Activated naive CD4-positive, alpha-beta T cell treated with anti-CD3 and anti-CD28 coated beads, Interleukin-2, amount 50 U/mL, for 24 hours (primary cell): Measurements from ENCODE around the gene RSPO4.

Experiments
- H3K27ac Mint-ChIP-seq: one replicate; pipeline ENCODE4 v1.8.0; 2021; ENCODE audit warnings: mild to moderate bottlenecking, mixed read lengths
- H3K27me3 Mint-ChIP-seq: one replicate; pipeline ENCODE4 v1.8.0; 2021; ENCODE audit warnings: mixed read lengths
- H3K36me3 Mint-ChIP-seq: one replicate; pipeline ENCODE4 v1.8.0; 2021; ENCODE audit warnings: mixed read lengths
- H3K4me1 Mint-ChIP-seq: one replicate; pipeline ENCODE4 v1.8.0; 2021; ENCODE audit warnings: mixed read lengths
- H3K4me3 Mint-ChIP-seq: one replicate; pipeline ENCODE4 v1.8.0; 2021; ENCODE audit warnings: mild to moderate bottlenecking, mixed read lengths
- H3K9me3 Mint-ChIP-seq: one replicate; pipeline ENCODE4 v1.8.0; 2021; ENCODE audit warnings: mixed read lengths

Gene RSPO4

DNA sequence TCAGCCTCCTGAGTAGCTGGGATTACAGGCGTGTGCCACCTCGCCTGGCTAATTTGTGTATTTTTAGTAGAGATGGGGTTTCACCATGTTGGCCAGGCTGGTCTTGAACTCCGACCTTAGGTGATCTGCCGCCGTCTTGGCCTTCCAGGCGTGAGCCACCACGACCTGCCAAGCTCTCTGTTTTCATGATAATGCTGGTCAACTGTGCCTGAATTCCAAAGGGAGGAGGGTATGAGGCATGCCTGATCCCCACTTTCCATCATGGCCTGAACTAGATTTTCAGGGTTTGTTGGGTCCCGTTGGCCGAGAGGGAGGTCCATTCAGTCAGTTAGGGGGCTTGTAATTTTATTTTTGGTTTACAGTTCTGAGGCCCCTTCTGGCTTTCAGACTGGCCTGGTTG lies 58.0 kb downstream of the RSPO4 start:
- Mint-ChIP-seq H3K4me3 (no peak overlapping the region), H3K9me3 (no peaks in the 10 kb centered on the region), H3K36me3 (no peaks in the 10 kb centered on the region), H3K4me1 (no peaks in the 10 kb centered on the region), H3K27me3 (peaks cover 9% of the 10 kb centered on the region), H3K27ac (no peak overlapping the region)

DNA sequence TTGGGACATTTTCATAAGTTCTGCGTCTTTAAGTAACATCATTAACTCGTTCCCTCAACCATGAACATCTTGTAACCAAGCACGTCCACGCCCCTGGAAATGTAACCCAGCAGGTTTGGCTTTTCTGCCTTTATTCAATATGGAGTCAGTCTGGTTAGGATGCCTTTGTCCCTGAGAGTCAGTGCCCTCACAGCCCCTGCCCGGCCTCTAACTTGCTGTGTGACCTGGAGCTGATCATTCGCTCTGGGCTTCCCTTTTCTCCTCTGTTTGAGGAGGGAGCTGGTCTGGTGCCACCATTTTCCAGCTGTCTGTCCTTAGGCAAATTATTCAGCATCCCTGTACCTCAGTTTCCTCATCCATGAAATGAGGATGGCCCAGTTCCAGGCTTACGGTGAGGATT lies 59.5 kb downstream of the RSPO4 start:
- Mint-ChIP-seq H3K4me1 (no peaks in the 10 kb centered on the region), H3K27ac (no peak overlapping the region), H3K36me3 (no peaks in the 10 kb centered on the region), H3K27me3 (peaks cover 4% of the 10 kb centered on the region), H3K4me3 (no peak overlapping the region), H3K9me3 (no peaks in the 10 kb centered on the region)

DNA sequence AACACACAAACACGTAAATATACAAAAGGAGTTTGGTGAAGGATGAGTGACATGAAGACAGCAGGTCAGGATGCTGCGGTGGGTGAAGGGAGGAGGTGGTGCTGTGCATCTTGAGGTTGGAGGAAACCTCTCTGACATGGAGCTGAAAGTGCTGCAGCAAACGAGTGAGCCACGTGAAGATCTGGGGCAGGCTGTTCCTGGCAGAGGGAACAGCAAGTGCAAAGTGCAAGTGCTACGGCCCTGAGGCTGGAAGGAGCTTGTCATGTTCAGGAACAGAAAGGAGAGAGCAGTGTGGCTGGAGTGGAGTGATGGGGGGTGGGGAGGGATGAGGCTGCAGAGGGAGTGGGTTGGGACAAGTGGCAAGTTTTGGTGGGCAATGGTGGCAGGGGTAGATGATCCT lies 61.2 kb downstream of the RSPO4 start:
- Mint-ChIP-seq H3K36me3 (no peaks in the 10 kb centered on the region), H3K27ac (no peak overlapping the region), H3K4me1 (no peaks in the 10 kb centered on the region), H3K9me3 (no peaks in the 10 kb centered on the region), H3K27me3 (no peaks in the 10 kb centered on the region), H3K4me3 (no peak overlapping the region)

DNA sequence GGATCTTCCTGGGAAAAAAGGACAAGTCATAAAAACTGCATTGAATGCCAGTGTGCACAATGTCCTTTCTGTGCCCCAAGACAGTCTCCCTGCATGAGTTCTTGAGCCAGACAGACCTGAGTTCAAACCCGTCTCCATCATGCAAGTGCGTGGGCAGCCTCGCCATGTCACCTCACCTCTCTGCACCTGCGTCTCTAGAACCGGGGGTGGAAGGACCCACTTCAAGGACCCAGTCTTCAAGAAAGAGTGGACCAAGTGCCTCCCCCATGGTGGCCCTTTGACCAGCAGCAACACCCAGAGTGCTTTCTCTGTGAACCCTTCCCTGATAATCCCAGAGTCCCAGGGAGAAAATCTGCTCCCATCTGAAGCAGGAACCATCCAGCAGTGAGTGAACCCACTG lies 62.5 kb downstream of the RSPO4 start:
- H3K27ac Mint-ChIP-seq, result no peak overlapping the region
- no peaks in the 10 kb centered on the region for H3K27me3 Mint-ChIP-seq
- no peaks in the 10 kb centered on the region for H3K36me3 Mint-ChIP-seq
- H3K4me3 Mint-ChIP-seq, result no peak overlapping the region
- H3K9me3 Mint-ChIP-seq, result no peaks in the 10 kb centered on the region
- H3K4me1 Mint-ChIP-seq, result no peaks in the 10 kb centered on the region

DNA sequence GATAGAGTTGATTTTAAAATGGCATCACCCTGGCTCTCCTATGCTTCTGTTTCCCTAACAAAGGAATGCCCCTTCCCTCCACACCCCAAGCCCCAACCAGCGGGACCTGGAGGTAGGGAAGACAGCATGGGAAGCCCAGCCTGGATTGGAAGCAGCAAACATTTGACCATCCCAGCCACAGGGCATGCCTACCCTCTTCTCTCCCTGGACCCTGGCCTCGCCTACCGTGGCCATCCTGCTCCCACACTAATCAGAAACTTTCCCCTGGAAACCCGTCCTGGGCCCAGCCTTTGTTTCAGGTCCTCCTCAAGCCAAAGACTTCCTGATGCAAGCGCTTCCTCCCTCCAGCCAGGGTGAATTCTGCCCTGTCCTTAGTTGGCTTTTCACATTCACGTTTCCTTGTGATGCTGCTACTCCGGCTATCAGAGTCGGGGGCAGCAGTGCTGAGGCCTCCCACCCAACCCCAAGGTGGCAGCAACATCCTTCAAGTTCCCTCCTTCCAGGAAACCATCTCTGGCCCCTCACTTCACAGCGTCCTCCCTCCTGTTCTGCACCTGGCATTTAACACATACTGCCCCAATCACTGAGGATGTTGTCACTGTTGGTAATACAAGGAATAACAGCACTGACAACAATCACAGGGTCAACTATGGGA lies 67.8 kb downstream of the RSPO4 start:
- Mint-ChIP-seq H3K4me1 (no peaks in the 10 kb centered on the region), H3K36me3 (peaks cover 1% of the 10 kb centered on the region), H3K4me3 (no peak overlapping the region), H3K27ac (no peak overlapping the region), H3K27me3 (no peaks in the 10 kb centered on the region), H3K9me3 (peaks cover 5% of the 10 kb centered on the region)

DNA sequence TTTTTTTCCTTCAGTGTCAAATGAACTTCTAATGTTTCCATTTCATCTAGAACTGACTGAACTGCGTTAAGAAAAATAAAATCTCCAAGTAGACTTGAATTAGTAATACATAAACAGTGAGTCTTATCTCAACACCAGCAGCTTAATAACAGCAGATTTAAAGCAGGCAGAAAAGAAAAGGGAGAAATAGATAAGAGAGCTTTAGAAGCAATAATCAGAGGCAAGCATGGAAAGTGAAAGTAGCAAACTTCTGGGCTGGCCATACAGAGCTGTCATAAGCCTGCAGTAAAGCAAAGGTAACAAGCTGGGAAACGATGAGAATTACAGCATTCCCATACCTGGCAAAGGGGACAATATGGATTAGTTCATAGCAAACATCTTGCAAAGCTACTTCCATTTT lies 69.1 kb downstream of the RSPO4 start:
- no peaks in the 10 kb centered on the region for H3K27me3 Mint-ChIP-seq
- H3K36me3 Mint-ChIP-seq, result peaks cover 1% of the 10 kb centered on the region
- H3K27ac Mint-ChIP-seq, result no peak overlapping the region
- H3K4me3 Mint-ChIP-seq, result no peak overlapping the region
- H3K9me3 Mint-ChIP-seq, result peaks cover 5% of the 10 kb centered on the region
- H3K4me1 Mint-ChIP-seq, result no peaks in the 10 kb centered on the region

DNA sequence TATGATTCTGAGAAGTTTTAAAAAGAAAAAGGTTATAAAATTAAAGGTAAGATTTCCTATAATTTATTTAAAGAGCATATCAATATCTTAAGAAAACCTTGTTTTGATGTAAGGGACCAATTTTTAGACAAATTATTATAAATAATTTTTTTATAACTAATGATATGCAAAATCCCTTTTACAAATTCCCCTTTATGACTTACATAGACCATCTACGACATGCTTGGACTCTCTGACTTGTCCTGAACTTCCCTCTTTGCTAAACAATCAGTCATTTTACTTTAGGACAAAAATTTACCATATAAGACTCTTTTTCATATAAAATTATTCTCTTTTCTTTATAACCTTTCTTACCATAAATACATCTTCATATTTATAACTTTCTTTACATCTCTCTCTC lies 70.7 kb downstream of the RSPO4 start:
- H3K27ac Mint-ChIP-seq, result no peak overlapping the region
- H3K9me3 Mint-ChIP-seq, result peaks cover 5% of the 10 kb centered on the region
- H3K27me3 Mint-ChIP-seq, result peaks cover 4% of the 10 kb centered on the region
- peaks cover 1% of the 10 kb centered on the region for H3K36me3 Mint-ChIP-seq
- no peaks in the 10 kb centered on the region for H3K4me1 Mint-ChIP-seq
- no peak overlapping the region for H3K4me3 Mint-ChIP-seq

DNA sequence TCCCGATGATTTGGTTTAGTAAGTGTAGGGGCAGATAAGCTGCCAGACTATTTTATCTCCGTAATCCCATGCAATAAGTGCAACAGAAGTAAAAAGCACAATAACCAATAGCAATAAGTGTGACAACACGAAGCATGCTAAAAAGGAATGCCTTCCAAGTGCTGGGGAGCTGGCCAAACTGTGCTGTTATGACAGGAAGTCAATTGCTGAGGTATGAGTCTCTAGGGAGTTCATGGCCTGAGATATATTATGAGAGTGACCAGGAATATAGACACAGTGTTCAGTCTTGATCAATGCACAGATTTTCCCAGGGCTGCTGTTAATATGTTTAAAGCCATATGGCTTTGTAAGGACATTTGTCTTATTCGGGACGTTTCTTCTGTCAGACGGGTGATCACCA lies 75.4 kb downstream of the RSPO4 start:
- Mint-ChIP-seq H3K27me3 (peaks cover 5% of the 10 kb centered on the region), H3K9me3 (peaks cover 5% of the 10 kb centered on the region), H3K36me3 (peaks cover 1% of the 10 kb centered on the region), H3K4me1 (no peaks in the 10 kb centered on the region), H3K4me3 (no peak overlapping the region), H3K27ac (no peak overlapping the region)

DNA sequence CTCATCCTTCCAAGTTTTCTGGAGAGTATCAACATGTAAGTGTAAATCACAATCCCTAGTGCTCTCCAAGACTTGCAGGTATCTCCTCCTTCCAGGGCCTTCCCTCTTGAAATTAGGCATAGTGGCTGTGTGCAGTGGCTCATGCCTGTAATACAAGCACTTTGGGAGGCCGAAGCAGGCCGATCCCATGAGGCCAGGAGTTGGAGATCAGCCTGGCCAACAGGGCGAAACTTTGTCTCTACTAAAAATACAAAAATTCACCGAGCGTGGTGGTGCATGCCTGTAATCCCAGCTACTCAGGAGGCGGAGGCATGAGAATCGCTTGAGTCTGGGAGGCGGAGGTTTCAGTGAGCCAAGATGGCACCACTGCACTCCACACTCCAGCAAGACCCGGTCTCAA lies 76.6 kb downstream of the RSPO4 start:
- Mint-ChIP-seq H3K27me3 (peaks cover 5% of the 10 kb centered on the region), H3K36me3 (no peaks in the 10 kb centered on the region), H3K27ac (no peak overlapping the region), H3K9me3 (no peaks in the 10 kb centered on the region), H3K4me1 (no peaks in the 10 kb centered on the region), H3K4me3 (no peak overlapping the region)

DNA sequence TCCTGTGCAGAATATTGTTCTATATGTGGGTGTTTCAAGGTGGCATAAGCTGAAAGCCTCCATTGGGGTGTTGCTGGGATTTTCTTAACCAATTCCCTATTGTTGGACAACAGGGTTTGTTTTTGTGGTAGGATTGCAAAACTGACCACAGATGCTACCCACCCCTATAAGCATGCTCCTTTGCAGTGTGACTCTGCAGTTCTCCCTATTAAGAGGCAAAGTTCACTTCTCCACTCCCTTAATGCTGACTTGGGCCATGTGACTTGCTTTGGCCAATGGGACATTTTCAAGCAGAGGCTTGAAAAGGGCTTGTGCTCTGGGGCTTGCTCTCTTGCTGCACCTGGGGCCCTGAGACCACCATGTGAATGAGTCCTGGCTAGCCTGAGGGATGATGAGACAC lies 77.5 kb downstream of the RSPO4 start:
- H3K9me3 Mint-ChIP-seq, result no peaks in the 10 kb centered on the region
- H3K36me3 Mint-ChIP-seq, result no peaks in the 10 kb centered on the region
- H3K4me3 Mint-ChIP-seq, result no peak overlapping the region
- no peak overlapping the region for H3K27ac Mint-ChIP-seq
- H3K4me1 Mint-ChIP-seq, result no peaks in the 10 kb centered on the region
- H3K27me3 Mint-ChIP-seq, result peaks cover 5% of the 10 kb centered on the region

DNA sequence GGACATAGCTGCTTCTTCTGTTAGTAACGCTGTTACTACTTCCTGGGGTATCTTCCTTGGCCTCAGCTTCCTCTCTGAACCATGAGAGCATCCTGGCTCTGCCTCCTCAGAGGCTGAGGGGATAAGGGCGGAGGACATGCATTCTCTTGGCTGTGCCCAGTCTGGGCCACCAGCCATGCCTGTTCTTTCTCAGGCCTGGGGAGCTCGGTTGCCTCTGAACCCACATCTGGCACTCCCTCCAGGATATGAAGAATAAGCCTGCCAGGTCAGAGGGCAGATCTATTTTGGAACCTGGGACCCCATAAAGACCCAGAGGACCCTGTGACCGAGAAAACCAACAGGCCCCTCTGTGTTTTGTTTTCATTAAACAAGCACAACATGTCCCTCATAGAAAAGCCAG lies 79.3 kb downstream of the RSPO4 start:
- Mint-ChIP-seq H3K4me1 (no peaks in the 10 kb centered on the region), H3K27me3 (peaks cover 5% of the 10 kb centered on the region), H3K4me3 (no peak overlapping the region), H3K27ac (no peak overlapping the region), H3K9me3 (no peaks in the 10 kb centered on the region), H3K36me3 (no peaks in the 10 kb centered on the region)

DNA sequence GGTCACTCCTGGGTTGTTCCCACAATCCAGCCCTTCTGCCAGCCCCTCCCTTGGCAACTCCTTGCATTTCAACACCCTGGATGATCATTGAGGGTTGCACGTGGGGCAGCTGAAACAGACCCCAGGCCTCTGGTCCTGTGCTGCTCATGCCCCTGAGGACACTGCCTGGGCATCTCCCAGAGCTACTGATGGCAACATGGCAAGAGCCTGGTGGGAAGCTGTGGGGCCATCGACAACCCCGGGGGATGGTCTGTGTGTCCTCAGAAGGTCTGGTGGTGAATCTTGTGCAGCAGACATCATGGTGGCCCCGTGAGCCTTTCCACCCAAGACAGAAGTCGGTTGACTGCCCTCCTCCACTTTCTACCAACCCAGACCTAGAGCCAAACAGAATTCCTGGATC lies 81.0 kb downstream of the RSPO4 start:
- H3K9me3 Mint-ChIP-seq, result no peaks in the 10 kb centered on the region
- H3K27me3 Mint-ChIP-seq, result peaks cover 1% of the 10 kb centered on the region
- no peaks in the 10 kb centered on the region for H3K4me1 Mint-ChIP-seq
- H3K4me3 Mint-ChIP-seq, result no peak overlapping the region
- no peak overlapping the region for H3K27ac Mint-ChIP-seq
- no peaks in the 10 kb centered on the region for H3K36me3 Mint-ChIP-seq

DNA sequence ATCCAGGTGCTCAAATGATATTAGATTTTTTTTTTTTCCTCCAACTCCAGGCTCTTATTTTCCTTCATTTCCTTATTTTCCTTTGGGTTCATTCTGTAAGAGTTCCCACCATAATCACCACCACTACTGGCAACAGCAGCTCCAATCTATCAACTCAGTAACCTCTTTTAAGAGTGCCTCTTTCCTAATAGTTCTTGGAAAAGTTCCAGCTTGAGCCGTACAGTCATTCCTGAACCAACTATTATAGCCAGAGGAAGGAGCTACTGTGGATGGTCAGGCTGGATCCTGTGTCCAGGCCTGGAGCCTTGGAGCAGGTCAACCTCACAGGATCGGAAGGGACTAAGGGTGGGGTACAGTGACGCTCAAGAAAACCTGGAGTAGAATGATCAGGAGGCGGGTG lies 81.8 kb downstream of the RSPO4 start:
- H3K9me3 Mint-ChIP-seq, result no peaks in the 10 kb centered on the region

DNA sequence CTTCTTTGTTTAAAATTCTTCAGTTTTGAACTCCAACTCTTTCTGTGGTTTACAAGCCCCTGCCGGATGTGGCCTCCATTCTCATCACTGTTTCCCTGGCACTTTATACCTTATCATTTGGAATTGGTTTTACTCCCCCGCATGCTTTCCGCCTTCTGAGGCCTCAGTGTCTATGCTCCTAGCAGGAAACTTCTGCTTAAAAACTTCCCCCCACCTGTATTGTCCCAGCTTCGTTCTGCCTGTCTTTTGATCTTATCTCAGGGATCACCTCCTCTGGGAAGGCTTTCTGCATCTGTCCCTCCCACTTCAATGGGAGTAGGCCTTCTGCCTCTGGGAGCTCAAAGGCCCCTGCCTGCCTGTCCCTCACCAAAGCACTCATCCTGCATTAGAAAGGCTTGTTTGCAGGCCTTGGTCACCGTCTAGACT lies 82.6 kb downstream of the RSPO4 start:
- no peaks in the 10 kb centered on the region for H3K36me3 Mint-ChIP-seq
- H3K27ac Mint-ChIP-seq, result no peak overlapping the region
- no peaks in the 10 kb centered on the region for H3K4me1 Mint-ChIP-seq
- H3K27me3 Mint-ChIP-seq, result no peaks in the 10 kb centered on the region
- H3K9me3 Mint-ChIP-seq, result no peaks in the 10 kb centered on the region
- H3K4me3 Mint-ChIP-seq, result no peak overlapping the region

More for the DNA sequence above, 81.8 kb downstream of the RSPO4 start:
- Mint-ChIP-seq H3K36me3 (no peaks in the 10 kb centered on the region), H3K4me1 (no peaks in the 10 kb centered on the region), H3K4me3 (no peak overlapping the region), H3K27ac (no peak overlapping the region), H3K27me3 (no peaks in the 10 kb centered on the region)

DNA sequence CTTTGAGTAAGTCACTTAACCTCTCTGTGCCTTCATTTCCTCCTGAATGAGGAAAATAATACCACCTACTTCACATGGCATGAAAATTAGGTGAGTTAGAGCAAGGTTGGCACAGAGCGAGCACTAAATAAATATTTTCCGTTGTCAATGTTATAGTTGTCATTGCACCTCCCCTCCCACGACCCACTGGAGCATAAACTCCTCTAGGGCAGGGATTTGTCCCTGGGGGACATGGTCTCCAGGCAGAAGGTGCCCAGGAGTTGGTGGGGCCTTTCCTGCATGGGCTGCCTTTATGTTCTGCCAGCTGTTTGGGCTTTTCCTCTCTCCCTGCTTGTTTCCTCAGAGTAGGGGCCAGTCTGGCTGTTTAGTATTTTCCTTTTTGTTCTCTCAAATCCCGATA lies 84.7 kb downstream of the RSPO4 start:
- Mint-ChIP-seq H3K27ac (no peak overlapping the region), H3K4me1 (no peaks in the 10 kb centered on the region), H3K36me3 (no peaks in the 10 kb centered on the region)

DNA sequence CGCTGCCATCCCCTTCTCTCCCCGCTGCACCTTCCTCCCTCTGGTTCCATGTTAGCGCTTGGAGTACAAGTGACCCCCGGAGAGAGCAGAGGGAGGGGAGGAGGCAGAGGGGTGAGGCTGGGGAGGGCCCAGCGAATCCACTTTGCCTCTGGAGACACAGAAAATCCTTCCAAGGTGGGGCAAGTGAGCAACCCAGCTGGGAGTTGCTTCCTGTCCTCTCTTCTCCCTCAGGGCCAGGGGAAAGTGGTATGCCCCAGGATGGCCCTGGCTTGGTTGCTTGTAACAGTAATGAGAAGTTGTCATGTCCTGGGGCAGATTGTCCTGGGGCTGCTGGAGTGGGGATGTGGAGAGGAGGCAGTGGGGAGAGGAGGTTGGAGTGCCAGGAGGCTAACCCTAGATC lies 85.3 kb downstream of the RSPO4 start:
- Mint-ChIP-seq H3K27ac (no peak overlapping the region), H3K36me3 (no peaks in the 10 kb centered on the region), H3K4me3 (no peak overlapping the region), H3K9me3 (no peaks in the 10 kb centered on the region), H3K27me3 (no peaks in the 10 kb centered on the region), H3K4me1 (no peaks in the 10 kb centered on the region)

More for the DNA sequence above, 84.7 kb downstream of the RSPO4 start:
- Mint-ChIP-seq H3K27me3 (no peaks in the 10 kb centered on the region), H3K4me3 (no peak overlapping the region), H3K9me3 (no peaks in the 10 kb centered on the region)

DNA sequence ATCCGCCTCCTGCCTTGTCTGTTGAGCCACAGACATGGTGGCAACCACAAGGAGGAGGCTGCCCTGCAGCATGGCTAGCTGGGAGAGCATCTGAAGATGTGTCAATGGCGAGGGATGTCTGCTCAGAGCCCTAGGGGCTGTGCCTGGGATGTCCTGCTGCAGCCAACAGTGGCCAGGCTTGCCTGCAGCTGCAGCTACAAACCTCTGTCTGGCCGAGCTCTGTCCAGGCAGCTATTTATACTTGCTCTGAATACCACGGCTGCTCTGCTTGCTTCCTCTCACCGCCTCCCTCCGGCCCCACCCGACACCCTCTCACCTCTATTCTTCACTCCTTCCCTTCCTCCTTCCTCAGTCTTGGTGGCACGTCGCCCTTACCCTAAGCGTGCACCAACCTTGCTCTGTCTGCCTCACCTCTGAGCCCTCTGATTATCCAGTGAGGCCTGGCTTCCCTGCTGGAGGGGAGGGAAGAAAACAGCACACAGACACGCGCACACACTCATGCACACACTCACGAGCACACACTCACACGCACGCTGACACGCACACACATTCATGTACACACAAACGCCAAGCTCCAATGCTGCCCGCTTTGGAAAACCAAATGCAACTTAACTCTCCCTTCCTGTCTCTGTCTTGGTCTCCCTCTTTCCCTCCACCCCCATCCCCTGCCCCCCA lies 85.8 kb downstream of the RSPO4 start, which contains the start of gene ANGPT4:
Gene ANGPT4 (minus strand): TSS at position 210 of the 675 bp plus-strand sequence. CDS start 120 bp downstream, at position 90.
- no peak within 1 kb of the TSS for H3K4me3 Mint-ChIP-seq
- H3K9me3 Mint-ChIP-seq, result no peaks in the 10 kb centered on the region
- H3K27ac Mint-ChIP-seq, result no peak within 1 kb of the TSS
- no peaks in the 10 kb centered on the region for H3K4me1 Mint-ChIP-seq
- no peaks in the 10 kb centered on the region for H3K27me3 Mint-ChIP-seq
- H3K36me3 Mint-ChIP-seq, result no peaks in the 10 kb centered on the region
